Ectodermal cell (in vitro differentiated cells): Measurements from ENCODE around the gene NUP62.

Experiments
- H3K27ac ChIP-seq: 2 replicates; pipeline ENCODE4 v1.7.0; 2013; ENCODE audit warnings: mild to moderate bottlenecking, low read depth, low read length; ENCODE audit not compliant: insufficient read depth, poor library complexity, severe bottlenecking
- H3K27me3 ChIP-seq: 2 replicates; pipeline ENCODE4 v1.7.0; 2013; ENCODE audit warnings: mild to moderate bottlenecking, low read length; ENCODE audit not compliant: insufficient read depth, control insufficient read depth, poor library complexity, severe bottlenecking
- H3K36me3 ChIP-seq: one replicate; pipeline ENCODE4 v1.7.0; 2013; ENCODE audit warnings: low read length; ENCODE audit not compliant: control insufficient read depth, insufficient read depth
- H3K4me1 ChIP-seq: one replicate; pipeline ENCODE4 v1.7.0; 2013; ENCODE audit warnings: low read length; ENCODE audit not compliant: control insufficient read depth, insufficient read depth
- H3K4me3 ChIP-seq: 2 replicates; pipeline ENCODE4 v1.7.0; 2013; ENCODE audit warnings: low read depth, low read length, control low read depth; ENCODE audit not compliant: insufficient read depth
- H3K9me3 ChIP-seq: 2 replicates; pipeline ENCODE4 v1.7.0; 2013; ENCODE audit warnings: mild to moderate bottlenecking, low read length, moderate library complexity; ENCODE audit not compliant: control insufficient read depth
- WGBS, 2 experiments: methylation state at CpG; one replicate each; pipeline ENCODE4 v1.1.7; 2013; ENCODE audit warnings: missing lambda C conversion rate in 2 of 2; 5-methylcytosine and 5-hydroxymethylcytosine counted together

Gene NUP62

GRCh38 chr19:49881672-49882394 lies 47.5 kb downstream of the NUP62 start:
- 94 to 95% methylated on average over 31 of the region's 31 CpGs for WGBS, 2 experiments
- Histone ChIP-seq H3K36me3 (peaks cover 44% of the 10 kb centered on the region), H3K4me1 (no peaks in the 10 kb centered on the region)

GRCh38 chr19:49881186-49881585 lies 48.1 kb downstream of the NUP62 start:
- 96% methylated on average over 17 of the region's 17 CpGs for WGBS, 2 experiments
- no peaks in the 10 kb centered on the region for H3K27me3 ChIP-seq
- no peak overlapping the region for H3K4me3 ChIP-seq
- H3K9me3 ChIP-seq, result no peaks in the 10 kb centered on the region
- H3K36me3 ChIP-seq, result peaks cover 44% of the 10 kb centered on the region
- no peaks in the 10 kb centered on the region for H3K4me1 ChIP-seq
- H3K27ac ChIP-seq, result no peak overlapping the region

More at GRCh38 chr19:49881672-49882394, 47.5 kb downstream of the NUP62 start:
- Histone ChIP-seq H3K27me3 (no peaks in the 10 kb centered on the region), H3K9me3 (no peaks in the 10 kb centered on the region), H3K27ac (no peak overlapping the region), H3K4me3 (no peak overlapping the region)

GRCh38 chr19:49880162-49880869 lies 49.0 kb downstream of the NUP62 start:
- H3K9me3 ChIP-seq, result no peaks in the 10 kb centered on the region
- no peak overlapping the region for H3K4me3 ChIP-seq
- H3K4me1 ChIP-seq, result peaks cover 4% of the 10 kb centered on the region
- no peaks in the 10 kb centered on the region for H3K27me3 ChIP-seq
- 94 to 96% methylated on average over 10 of the region's 10 CpGs for WGBS, 2 experiments
- no peak overlapping the region for H3K27ac ChIP-seq
- peaks cover 44% of the 10 kb centered on the region for H3K36me3 ChIP-seq

GRCh38 chr19:49879243-49879963 lies 49.9 kb downstream of the NUP62 start:
- H3K27me3 ChIP-seq, result no peaks in the 10 kb centered on the region
- H3K36me3 ChIP-seq, result peaks cover 37% of the 10 kb centered on the region
- WGBS, 2 experiments, result 95 to 96% methylated on average over 12 of the region's 12 CpGs
- H3K9me3 ChIP-seq, result no peaks in the 10 kb centered on the region
- no peak overlapping the region for H3K27ac ChIP-seq
- no peak overlapping the region for H3K4me3 ChIP-seq
- peaks cover 6% of the 10 kb centered on the region for H3K4me1 ChIP-seq

GRCh38 chr19:49878744-49879070 lies 50.6 kb downstream of the NUP62 start:
- Histone ChIP-seq H3K36me3 (peaks cover 30% of the 10 kb centered on the region), H3K4me3 (peak overlapping the region; percentile 91), H3K9me3 (no peaks in the 10 kb centered on the region), H3K4me1 (peaks cover 6% of the 10 kb centered on the region), H3K27ac (no peak overlapping the region), H3K27me3 (no peaks in the 10 kb centered on the region)
- 88 to 92% methylated on average over 9 of the region's 9 CpGs for WGBS, 2 experiments

GRCh38 chr19:49877879-49878743 lies 51.2 kb downstream of the NUP62 start:
- H3K36me3 ChIP-seq, result peaks cover 26% of the 10 kb centered on the region
- peak overlapping the region; percentile 98 for H3K27ac ChIP-seq
- WGBS, 2 experiments, result 7 to 8% methylated on average over 41 of the region's 41 CpGs
- H3K27me3 ChIP-seq, result no peaks in the 10 kb centered on the region
- H3K9me3 ChIP-seq, result no peaks in the 10 kb centered on the region
- H3K4me1 ChIP-seq, result peaks cover 6% of the 10 kb centered on the region
- H3K4me3 ChIP-seq, result peak overlapping the region; percentile 91

GRCh38 chr19:49877020-49877878 lies 52.1 kb downstream of the NUP62 start, which contains the start of the genes AKT1S1 and TBC1D17:
TSS of gene AKT1S1 (minus strand) at chr19:49877355. CDS start at chr19:49873295, 4,060 bp downstream.
TSS of gene TBC1D17 (plus strand) at chr19:49877702. CDS start at chr19:49877724, 22 bp downstream.
- peak within 1 kb of the TSS; percentile 98 for H3K27ac ChIP-seq
- H3K36me3 ChIP-seq, result peaks cover 17% of the 10 kb centered on the region
- 0% methylated on average over 61 of the region's 61 CpGs for WGBS, 2 experiments
- no peaks in the 10 kb centered on the region for H3K9me3 ChIP-seq
- H3K4me1 ChIP-seq, result peaks cover 6% of the 10 kb centered on the region
- peak within 1 kb of the TSS; percentile 91 for H3K4me3 ChIP-seq
- no peaks in the 10 kb centered on the region for H3K27me3 ChIP-seq

GRCh38 chr19:49876422-49877019 lies 52.8 kb downstream of the NUP62 start:
- 0% methylated on average over 46 of the region's 46 CpGs for WGBS, 2 experiments
- peaks cover 6% of the 10 kb centered on the region for H3K4me1 ChIP-seq
- no peaks in the 10 kb centered on the region for H3K27me3 ChIP-seq
- peak overlapping the region; percentile 91 for H3K4me3 ChIP-seq
- peaks cover 13% of the 10 kb centered on the region for H3K36me3 ChIP-seq
- peak overlapping the region; percentile 98 for H3K27ac ChIP-seq
- H3K9me3 ChIP-seq, result no peaks in the 10 kb centered on the region
